CD4-positive, alpha-beta T cell treated with Interleukin-15 for 1 hour (primary cell): ENCODE measurements around the gene NR3C2.
"Not testable (repeated sequence)": the region's sequence is repeated elsewhere in the genome, so short reads cannot be mapped to it uniquely, and the experiment has no call there.

Experiments
- DNase-seq: peaks from one replicate; pipeline ENCODE4 v3.0.0-alpha.2; 2020

Gene NR3C2

GRCh38 chr4:148093065-148093464 lies 349.1 kb downstream of the NR3C2 start:
- DNase-seq, result no peak

GRCh38 chr4:148092316-148093014 lies 349.7 kb downstream of the NR3C2 start:
- no peak for DNase-seq

GRCh38 chr4:148091896-148092295 lies 350.3 kb downstream of the NR3C2 start:
- DNase-seq, result no peak

- no peak for DNase-seq
These were observed 351.4 kb downstream of the NR3C2 start for GRCh38 chr4:148090503-148091476.

- no peak for DNase-seq
These were observed 352.2 kb downstream of the NR3C2 start for GRCh38 chr4:148090029-148090428.

- DNase-seq, result no peak
These were observed 352.6 kb downstream of the NR3C2 start for GRCh38 chr4:148089624-148090023.

- not testable (repeated sequence) for DNase-seq
These were observed 359.1 kb downstream of the NR3C2 start for GRCh38 chr4:148083073-148083472.

- no peak for DNase-seq
These were observed 360.5 kb downstream of the NR3C2 start for GRCh38 chr4:148081745-148082144.

GRCh38 chr4:148081267-148081666 lies 360.9 kb downstream of the NR3C2 start:
- DNase-seq, result no peak

- DNase-seq, result no peak
These were observed 362.3 kb downstream of the NR3C2 start for GRCh38 chr4:148079961-148080360.

- no peak for DNase-seq
These were observed 364.2 kb downstream of the NR3C2 start for GRCh38 chr4:148078061-148078460.

GRCh38 chr4:148077581-148077980 lies 364.6 kb downstream of the NR3C2 start:
- DNase-seq, result no peak

GRCh38 chr4:148076964-148077363 lies 365.2 kb downstream of the NR3C2 start:
- no peak for DNase-seq

- no peak for DNase-seq
These were observed 366.8 kb downstream of the NR3C2 start for GRCh38 chr4:148075438-148075837.

- no peak for DNase-seq
These were observed 367.8 kb downstream of the NR3C2 start for GRCh38 chr4:148074462-148074861.

GRCh38 chr4:148073349-148073748 lies 368.9 kb downstream of the NR3C2 start:
- DNase-seq, result no peak

GRCh38 chr4:148072789-148073188 lies 369.4 kb downstream of the NR3C2 start:
- no peak for DNase-seq

- DNase-seq, result no peak
These were observed 371.2 kb downstream of the NR3C2 start for GRCh38 chr4:148071009-148071408.

GRCh38 chr4:148069895-148070178 lies 372.4 kb downstream of the NR3C2 start:
- DNase-seq, result no peak

GRCh38 chr4:148069086-148069894 lies 372.9 kb downstream of the NR3C2 start:
- DNase-seq, result no peak

- DNase-seq, result no peak
These were observed 373.9 kb downstream of the NR3C2 start for GRCh38 chr4:148068065-148068911.

- DNase-seq, result no peak
These were observed 374.8 kb downstream of the NR3C2 start for GRCh38 chr4:148067301-148067916.
